Neural cell (in vitro differentiated cells): Measurements from ENCODE around the gene COTL1. TPM values are rescaled to one million over a fixed set of nuclear protein-coding genes. Genes with fewer than 3 reads are reported as not detected.

ENCODE experiments used
- H2AFZ ChIP-seq: fragments of 200-600, 300-800 bp; sonication (generic), shearing (Covaris generic); 2 replicates; pipeline ENCODE4 v1.6.0; 2014; ENCODE audit warnings: low read depth, mild to moderate bottlenecking, antibody characterized with exemption, low read length, moderate library complexity
- H3F3A ChIP-seq: fragments of 200-600 bp; shearing (Covaris generic); 2 replicates; pipeline ENCODE4 v1.6.1; 2016; ENCODE audit warnings: mild to moderate bottlenecking, moderate library complexity, mixed read lengths, antibody characterized with exemption, low read length; ENCODE audit not compliant: insufficient read depth, poor library complexity, severe bottlenecking
- H3K27ac ChIP-seq: fragments of 200-600, 300-800 bp; sonication (generic), shearing (Covaris generic); 2 replicates; pipeline ENCODE4 v1.5.1; 2014; ENCODE audit warnings: mild to moderate bottlenecking, low read length, moderate library complexity
- H3K27me3 ChIP-seq: fragments of 300-800, 200-600 bp; sonication (generic), shearing (Covaris generic); 2 replicates; pipeline ENCODE4 v1.6.0; 2014; ENCODE audit warnings: mild to moderate bottlenecking, low read depth, low read length, moderate library complexity; ENCODE audit not compliant: insufficient read depth
- H3K36me3 ChIP-seq: fragments of 300-800, 200-600 bp; sonication (generic), shearing (Covaris generic); 2 replicates; pipeline ENCODE4 v1.5.1; 2014; ENCODE audit warnings: mild to moderate bottlenecking, antibody characterized with exemption, low read length, moderate library complexity; ENCODE audit not compliant: insufficient read depth
- H3K4me2 ChIP-seq: fragments of 300-800, 200-600 bp; sonication (generic), shearing (Covaris generic); 2 replicates; pipeline ENCODE4 v1.6.0; 2014; ENCODE audit warnings: mild to moderate bottlenecking, low read length
- H3K4me3 ChIP-seq: fragments of 300-800, 200-600 bp; sonication (generic), shearing (Covaris generic); 2 replicates; pipeline ENCODE4 v1.5.1; 2014; ENCODE audit warnings: mild to moderate bottlenecking, low read length, moderate library complexity
- H3K79me2 ChIP-seq: fragments of 200-600 bp; shearing (Covaris generic); replicated peaks from 2 replicates; pipeline ENCODE4 v1.6.0; 2014; ENCODE audit warnings: mild to moderate bottlenecking, low read length, moderate library complexity; ENCODE audit not compliant: insufficient read depth
- H3K9ac ChIP-seq: fragments of 300-800, 200-600 bp; sonication (generic), shearing (Covaris generic); 2 replicates; pipeline ENCODE4 v1.6.1; 2016; ENCODE audit warnings: mild to moderate bottlenecking, low read length, mixed read lengths
- H3K9me2 ChIP-seq: fragments of 200-600 bp; shearing (Covaris generic); 2 replicates; pipeline ENCODE4 v1.6.1; 2016; ENCODE audit warnings: mild to moderate bottlenecking, low read length, mixed read lengths; ENCODE audit not compliant: insufficient read depth
- H3K9me3 ChIP-seq: fragments of 200-600, 300-800 bp; sonication (generic), shearing (Covaris generic); 2 replicates; pipeline ENCODE4 v1.6.1; 2016; ENCODE audit warnings: mild to moderate bottlenecking, mixed run types, low read length, moderate library complexity, mixed read lengths
- H4K20me1 ChIP-seq: fragments of 200-600 bp; shearing (Covaris generic); 2 replicates; pipeline ENCODE4 v1.6.1; 2016; ENCODE audit warnings: mild to moderate bottlenecking, mixed run types; ENCODE audit not compliant: insufficient read depth
- EP300 ChIP-seq: fragments of 450-650 bp; conservative IDR thresholded peaks from 2 replicates; pipeline ENCODE4 v1.6.1; 2014; ENCODE audit warnings: antibody characterized with exemption, mild to moderate bottlenecking, moderate library complexity; ENCODE audit not compliant: poor library complexity, severe bottlenecking
- EZH2 ChIP-seq: fragments of 200-600, 300-800 bp; shearing (Covaris generic), sonication (generic); IDR thresholded peaks from 2 replicates; pipeline ENCODE4 v1.6.1; 2014; ENCODE audit warnings: antibody characterized with exemption, low read length, borderline replicate concordance, mild to moderate bottlenecking; ENCODE audit not compliant: insufficient read depth, poor library complexity, severe bottlenecking
- MXI1 ChIP-seq: fragments of 450-650 bp; conservative IDR thresholded peaks from 2 replicates; pipeline ENCODE4 v1.6.1; 2014; ENCODE audit warnings: antibody characterized with exemption, mild to moderate bottlenecking; ENCODE audit not compliant: poor library complexity, severe bottlenecking
- POLR2AphosphoS5 ChIP-seq: IDR thresholded peaks from 2 replicates; pipeline ENCODE4 v1.6.1; 2012
- RAD21 ChIP-seq: fragments of 450-650 bp; conservative IDR thresholded peaks from 2 replicates; pipeline ENCODE4 v1.6.1; 2014; ENCODE audit warnings: antibody characterized with exemption, mild to moderate bottlenecking, moderate library complexity
- SMC3 ChIP-seq: fragments of 450-650 bp; conservative IDR thresholded peaks from 2 replicates; pipeline ENCODE4 v1.6.1; 2014; ENCODE audit warnings: antibody characterized with exemption, mild to moderate bottlenecking, moderate library complexity; ENCODE audit not compliant: poor library complexity
- TAF1 ChIP-seq: IDR thresholded peaks from 2 replicates; pipeline ENCODE4 v1.6.1; 2012; ENCODE audit warnings: low read depth
- polyA plus RNA-seq: library from polyadenylated mRNA; depleted of rRNA; stranded (reverse); fragments of >200 nt; gene quantifications from 2 replicates; pipeline ENCODE4 v1.2.3, GENCODE V29; 2014
- TF ChIP-seq, protein P1 (sequence below): IDR thresholded peaks from 2 replicates; pipeline ENCODE4 v1.6.1; 2012; ENCODE audit warnings: borderline replicate concordance
- TF ChIP-seq, protein P2 (sequence below): fragments of 450-650 bp; IDR thresholded peaks from 2 replicates; pipeline ENCODE4 v1.5.1; 2014; ENCODE audit warnings: antibody characterized with exemption, mild to moderate bottlenecking, moderate library complexity; ENCODE audit not compliant: poor library complexity, severe bottlenecking

The COTL1 gene
- polyA plus RNA-seq, 1 donor from 2014 or later: 86.6 TPM

DNA sequence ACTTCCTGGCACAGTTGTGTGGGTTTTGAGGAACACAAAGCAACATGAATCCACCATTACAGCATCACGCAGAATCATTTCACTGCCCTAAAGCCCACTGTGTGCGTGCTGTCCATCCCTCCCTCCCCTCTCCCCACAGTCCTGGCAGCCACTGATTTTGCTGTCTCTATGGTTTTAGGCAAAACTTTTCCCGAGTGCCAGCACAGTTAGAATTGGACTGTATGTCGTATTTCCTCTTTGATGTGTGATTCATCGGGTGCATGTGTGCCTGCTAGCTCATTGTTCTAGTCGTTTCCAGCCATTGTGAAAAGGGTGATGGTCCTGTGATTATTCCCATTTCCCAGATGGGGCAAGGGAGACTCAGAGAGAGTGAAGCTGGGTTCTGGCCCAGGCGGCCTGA lies 43.1 kb upstream of the COTL1 start:
- H3K4me2 ChIP-seq: no peak overlapping the region
- no peaks in the 10 kb centered on the region for H3F3A ChIP-seq
- H3K27ac ChIP-seq: no peak overlapping the region
- H4K20me1 ChIP-seq: no peaks in the 10 kb centered on the region
- H3K27me3 ChIP-seq: no peaks in the 10 kb centered on the region
- H3K4me3 ChIP-seq: no peak overlapping the region
- H3K9me2 ChIP-seq: no peaks in the 10 kb centered on the region
- no peak overlapping the region for H3K9ac ChIP-seq
- H3K36me3 ChIP-seq: no peaks in the 10 kb centered on the region
- TF ChIP-seq SMC3 (no peak), EP300 (no peak)
- no peaks in the 10 kb centered on the region for H3K9me3 ChIP-seq
- no peaks in the 10 kb centered on the region for H3K79me2 ChIP-seq
- no peak overlapping the region for H2AFZ ChIP-seq

DNA sequence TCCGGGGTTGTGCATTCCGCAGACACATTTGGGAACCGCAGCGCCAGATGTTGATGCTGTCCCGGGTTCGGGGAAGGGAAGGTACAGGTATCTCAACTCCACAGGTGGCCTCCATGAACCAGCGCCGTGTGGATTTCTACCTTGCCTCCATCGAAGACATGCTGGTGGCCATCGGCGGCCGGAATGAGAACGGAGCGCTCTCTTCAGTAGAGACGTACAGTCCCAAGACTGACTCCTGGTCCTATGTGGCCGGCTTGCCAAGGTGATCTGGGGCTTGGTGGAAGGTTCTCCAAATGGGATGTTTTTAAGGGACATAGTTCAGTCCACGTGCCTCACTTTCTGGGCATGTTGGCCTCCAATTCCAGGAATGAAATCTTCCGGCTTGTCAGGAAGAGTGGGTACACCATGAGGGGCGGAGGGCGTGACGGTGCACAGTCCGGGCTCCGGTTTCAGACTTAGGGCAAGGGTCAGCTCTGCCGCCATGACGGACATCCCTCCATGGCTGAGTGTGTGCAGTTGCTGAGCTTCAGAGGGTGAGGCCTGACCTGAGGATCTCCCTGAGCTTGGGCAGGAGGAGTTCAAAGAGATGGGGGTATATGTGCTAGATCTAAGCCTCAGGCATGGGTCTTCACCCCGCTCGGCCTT lies 41.9 kb upstream of the COTL1 start:
- TF ChIP-seq, protein P1, sequence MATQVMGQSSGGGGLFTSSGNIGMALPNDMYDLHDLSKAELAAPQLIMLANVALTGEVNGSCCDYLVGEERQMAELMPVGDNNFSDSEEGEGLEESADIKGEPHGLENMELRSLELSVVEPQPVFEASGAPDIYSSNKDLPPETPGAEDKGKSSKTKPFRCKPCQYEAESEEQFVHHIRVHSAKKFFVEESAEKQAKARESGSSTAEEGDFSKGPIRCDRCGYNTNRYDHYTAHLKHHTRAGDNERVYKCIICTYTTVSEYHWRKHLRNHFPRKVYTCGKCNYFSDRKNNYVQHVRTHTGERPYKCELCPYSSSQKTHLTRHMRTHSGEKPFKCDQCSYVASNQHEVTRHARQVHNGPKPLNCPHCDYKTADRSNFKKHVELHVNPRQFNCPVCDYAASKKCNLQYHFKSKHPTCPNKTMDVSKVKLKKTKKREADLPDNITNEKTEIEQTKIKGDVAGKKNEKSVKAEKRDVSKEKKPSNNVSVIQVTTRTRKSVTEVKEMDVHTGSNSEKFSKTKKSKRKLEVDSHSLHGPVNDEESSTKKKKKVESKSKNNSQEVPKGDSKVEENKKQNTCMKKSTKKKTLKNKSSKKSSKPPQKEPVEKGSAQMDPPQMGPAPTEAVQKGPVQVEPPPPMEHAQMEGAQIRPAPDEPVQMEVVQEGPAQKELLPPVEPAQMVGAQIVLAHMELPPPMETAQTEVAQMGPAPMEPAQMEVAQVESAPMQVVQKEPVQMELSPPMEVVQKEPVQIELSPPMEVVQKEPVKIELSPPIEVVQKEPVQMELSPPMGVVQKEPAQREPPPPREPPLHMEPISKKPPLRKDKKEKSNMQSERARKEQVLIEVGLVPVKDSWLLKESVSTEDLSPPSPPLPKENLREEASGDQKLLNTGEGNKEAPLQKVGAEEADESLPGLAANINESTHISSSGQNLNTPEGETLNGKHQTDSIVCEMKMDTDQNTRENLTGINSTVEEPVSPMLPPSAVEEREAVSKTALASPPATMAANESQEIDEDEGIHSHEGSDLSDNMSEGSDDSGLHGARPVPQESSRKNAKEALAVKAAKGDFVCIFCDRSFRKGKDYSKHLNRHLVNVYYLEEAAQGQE: no peak
- TF ChIP-seq POLR2AphosphoS5: no peak
- no peak for TF ChIP-seq SMC3
- no peak for TF ChIP-seq EP300
- TF ChIP-seq EZH2: no peak
- TF ChIP-seq, protein P2, sequence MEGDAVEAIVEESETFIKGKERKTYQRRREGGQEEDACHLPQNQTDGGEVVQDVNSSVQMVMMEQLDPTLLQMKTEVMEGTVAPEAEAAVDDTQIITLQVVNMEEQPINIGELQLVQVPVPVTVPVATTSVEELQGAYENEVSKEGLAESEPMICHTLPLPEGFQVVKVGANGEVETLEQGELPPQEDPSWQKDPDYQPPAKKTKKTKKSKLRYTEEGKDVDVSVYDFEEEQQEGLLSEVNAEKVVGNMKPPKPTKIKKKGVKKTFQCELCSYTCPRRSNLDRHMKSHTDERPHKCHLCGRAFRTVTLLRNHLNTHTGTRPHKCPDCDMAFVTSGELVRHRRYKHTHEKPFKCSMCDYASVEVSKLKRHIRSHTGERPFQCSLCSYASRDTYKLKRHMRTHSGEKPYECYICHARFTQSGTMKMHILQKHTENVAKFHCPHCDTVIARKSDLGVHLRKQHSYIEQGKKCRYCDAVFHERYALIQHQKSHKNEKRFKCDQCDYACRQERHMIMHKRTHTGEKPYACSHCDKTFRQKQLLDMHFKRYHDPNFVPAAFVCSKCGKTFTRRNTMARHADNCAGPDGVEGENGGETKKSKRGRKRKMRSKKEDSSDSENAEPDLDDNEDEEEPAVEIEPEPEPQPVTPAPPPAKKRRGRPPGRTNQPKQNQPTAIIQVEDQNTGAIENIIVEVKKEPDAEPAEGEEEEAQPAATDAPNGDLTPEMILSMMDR: no peak
- no peak for TF ChIP-seq MXI1
- Histone ChIP-seq H3K79me2 (no peaks in the 10 kb centered on the region), H3K9me2 (no peaks in the 10 kb centered on the region), H3K4me2 (no peak overlapping the region), H3K36me3 (no peaks in the 10 kb centered on the region), H4K20me1 (no peaks in the 10 kb centered on the region), H3K27me3 (no peaks in the 10 kb centered on the region), H3K9ac (no peak overlapping the region), H2AFZ (no peak overlapping the region), H3K27ac (no peak overlapping the region), H3K4me3 (no peak overlapping the region), H3K9me3 (no peaks in the 10 kb centered on the region), H3F3A (no peaks in the 10 kb centered on the region)

DNA sequence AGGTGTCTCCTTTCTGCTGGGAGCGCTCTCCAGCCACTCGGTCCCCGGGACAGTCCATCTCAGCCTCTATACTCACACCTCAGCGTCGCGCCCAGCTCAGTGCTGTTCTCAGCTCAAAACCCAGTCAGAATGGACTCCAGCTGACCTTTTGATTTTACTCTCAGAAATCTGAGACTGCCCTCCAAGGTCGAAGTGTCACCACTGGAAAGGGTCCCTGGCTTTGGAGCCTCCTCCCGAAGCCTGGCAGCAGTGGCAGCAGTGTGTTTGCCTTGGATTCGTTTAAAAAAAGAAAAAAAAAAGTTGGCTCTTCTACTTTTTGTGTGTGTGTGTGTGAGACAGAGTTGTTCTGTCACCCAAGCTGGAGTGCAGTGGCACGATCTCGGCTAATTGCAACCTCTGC lies 40.8 kb upstream of the COTL1 start:
- TF ChIP-seq EP300 (no peak), POLR2AphosphoS5 (no peak), MXI1 (no peak), RAD21 (no peak), EZH2 (no peak), SMC3 (no peak), TAF1 (no peak)
- TF ChIP-seq, protein P1: no peak
- TF ChIP-seq, protein P2: no peak
- Histone ChIP-seq H3K36me3 (no peaks in the 10 kb centered on the region), H3K4me2 (no peak overlapping the region), H3K27me3 (no peaks in the 10 kb centered on the region), H4K20me1 (no peaks in the 10 kb centered on the region), H3F3A (no peaks in the 10 kb centered on the region), H2AFZ (no peak overlapping the region), H3K27ac (no peak overlapping the region), H3K9me2 (no peaks in the 10 kb centered on the region), H3K9ac (no peak overlapping the region), H3K4me3 (no peak overlapping the region), H3K79me2 (no peaks in the 10 kb centered on the region), H3K9me3 (no peaks in the 10 kb centered on the region)
